Activated CD4-positive, alpha-beta T cell treated with anti-CD3 and anti-CD28 coated beads, Interleukin-2, amount 50 U/mL, for 16 hours (primary cell): ENCODE results near the gene HIVEP2.
A peak's percentile ranks its signal among the peaks of the same experiment; 100 is the strongest.
"Not testable (repeated sequence)": the region's sequence is repeated elsewhere in the genome, so short reads cannot be mapped to it uniquely, and the experiment has no call there.

ENCODE experiments used
- DNase-seq: peaks from one replicate; pipeline ENCODE4 v3.0.0-alpha.2; 2020

Gene HIVEP2, protein sequence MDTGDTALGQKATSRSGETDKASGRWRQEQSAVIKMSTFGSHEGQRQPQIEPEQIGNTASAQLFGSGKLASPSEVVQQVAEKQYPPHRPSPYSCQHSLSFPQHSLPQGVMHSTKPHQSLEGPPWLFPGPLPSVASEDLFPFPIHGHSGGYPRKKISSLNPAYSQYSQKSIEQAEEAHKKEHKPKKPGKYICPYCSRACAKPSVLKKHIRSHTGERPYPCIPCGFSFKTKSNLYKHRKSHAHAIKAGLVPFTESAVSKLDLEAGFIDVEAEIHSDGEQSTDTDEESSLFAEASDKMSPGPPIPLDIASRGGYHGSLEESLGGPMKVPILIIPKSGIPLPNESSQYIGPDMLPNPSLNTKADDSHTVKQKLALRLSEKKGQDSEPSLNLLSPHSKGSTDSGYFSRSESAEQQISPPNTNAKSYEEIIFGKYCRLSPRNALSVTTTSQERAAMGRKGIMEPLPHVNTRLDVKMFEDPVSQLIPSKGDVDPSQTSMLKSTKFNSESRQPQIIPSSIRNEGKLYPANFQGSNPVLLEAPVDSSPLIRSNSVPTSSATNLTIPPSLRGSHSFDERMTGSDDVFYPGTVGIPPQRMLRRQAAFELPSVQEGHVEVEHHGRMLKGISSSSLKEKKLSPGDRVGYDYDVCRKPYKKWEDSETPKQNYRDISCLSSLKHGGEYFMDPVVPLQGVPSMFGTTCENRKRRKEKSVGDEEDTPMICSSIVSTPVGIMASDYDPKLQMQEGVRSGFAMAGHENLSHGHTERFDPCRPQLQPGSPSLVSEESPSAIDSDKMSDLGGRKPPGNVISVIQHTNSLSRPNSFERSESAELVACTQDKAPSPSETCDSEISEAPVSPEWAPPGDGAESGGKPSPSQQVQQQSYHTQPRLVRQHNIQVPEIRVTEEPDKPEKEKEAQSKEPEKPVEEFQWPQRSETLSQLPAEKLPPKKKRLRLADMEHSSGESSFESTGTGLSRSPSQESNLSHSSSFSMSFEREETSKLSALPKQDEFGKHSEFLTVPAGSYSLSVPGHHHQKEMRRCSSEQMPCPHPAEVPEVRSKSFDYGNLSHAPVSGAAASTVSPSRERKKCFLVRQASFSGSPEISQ (N-terminal part only)

DNA sequence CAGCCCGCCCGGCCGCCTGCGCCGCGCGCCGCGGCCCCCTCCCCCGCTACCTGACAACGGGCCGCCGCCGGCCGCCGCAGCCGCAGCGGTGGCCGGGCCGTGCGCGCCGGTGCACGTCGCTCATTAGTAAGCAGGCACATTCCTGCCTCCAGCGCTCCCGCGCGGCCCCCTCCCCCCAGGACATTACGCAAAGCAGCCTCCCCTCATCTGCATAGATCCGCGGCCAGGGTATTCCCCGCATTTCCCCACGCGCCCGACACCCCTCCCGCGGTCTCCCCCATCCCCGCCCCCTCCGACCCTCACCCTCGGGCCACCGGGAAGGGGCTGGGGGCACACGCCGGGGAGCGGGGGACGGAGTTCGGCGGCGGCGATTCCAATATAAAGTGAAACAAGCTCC is at the start of gene HIVEP2:
Gene HIVEP2, minus strand, starts transcription at position 128 of the 397 bp plus-strand sequence. CDS start 170,438 bp downstream, outside the sequence.
- peak; percentile 87 for DNase-seq

DNA sequence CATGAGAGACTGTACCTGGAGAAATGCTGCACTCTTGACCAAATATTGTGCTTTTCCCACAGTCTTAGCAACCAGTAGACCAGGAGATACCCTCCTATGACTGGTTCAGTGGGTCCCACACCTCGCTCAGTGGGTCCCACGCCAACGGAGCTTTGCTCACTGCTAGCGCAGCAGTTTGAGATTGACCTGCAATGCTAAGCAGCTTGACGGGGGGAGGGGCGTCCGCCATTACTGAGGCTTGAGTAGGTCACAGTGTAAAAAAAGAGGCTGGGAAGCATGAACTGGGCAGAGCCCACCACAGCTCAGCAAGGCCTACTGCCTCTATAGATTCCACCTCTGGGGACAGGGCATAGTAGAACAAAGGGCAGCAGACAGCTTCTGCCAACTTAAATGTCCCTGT is 49.0 kb upstream of the HIVEP2 start:
- no peak for DNase-seq

DNA sequence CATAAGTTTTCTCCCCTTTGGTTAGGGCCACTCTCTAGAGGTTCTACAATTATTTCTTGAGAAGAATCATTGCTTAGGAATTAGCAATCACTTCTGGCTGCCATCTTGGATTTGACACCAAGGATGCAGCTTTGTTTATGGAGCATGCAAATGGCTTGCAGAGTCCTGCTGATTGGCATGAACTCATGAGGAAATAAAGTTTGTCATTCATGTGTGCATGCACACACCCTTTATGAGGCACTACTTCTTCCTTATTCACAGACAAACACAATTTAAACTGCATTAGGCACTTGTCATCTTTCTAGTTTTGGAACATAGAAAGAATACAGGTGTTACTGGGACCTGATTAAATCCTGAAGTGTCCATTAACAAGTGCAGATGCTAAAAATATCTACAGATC is 42.5 kb upstream of the HIVEP2 start:
- DNase-seq: no peak

DNA sequence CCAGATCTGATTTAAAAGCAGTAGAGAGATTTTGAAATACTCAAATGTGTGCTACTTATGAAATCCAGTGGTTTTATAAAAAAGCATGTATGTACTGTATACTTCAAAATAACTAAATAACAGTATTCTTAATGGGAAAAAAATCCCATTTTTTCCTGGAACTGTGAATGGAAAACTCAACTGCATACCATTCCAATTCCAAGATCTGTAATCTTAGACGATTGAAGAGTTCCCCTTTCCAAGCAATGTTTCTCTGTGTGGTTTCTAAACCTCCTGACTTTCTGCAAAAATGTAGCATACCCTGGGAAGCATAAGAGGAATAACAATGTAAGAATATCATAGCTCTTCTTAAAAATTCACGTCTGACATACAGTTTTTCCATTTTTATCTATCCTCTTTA is 40.3 kb upstream of the HIVEP2 start:
- no peak for DNase-seq

DNA sequence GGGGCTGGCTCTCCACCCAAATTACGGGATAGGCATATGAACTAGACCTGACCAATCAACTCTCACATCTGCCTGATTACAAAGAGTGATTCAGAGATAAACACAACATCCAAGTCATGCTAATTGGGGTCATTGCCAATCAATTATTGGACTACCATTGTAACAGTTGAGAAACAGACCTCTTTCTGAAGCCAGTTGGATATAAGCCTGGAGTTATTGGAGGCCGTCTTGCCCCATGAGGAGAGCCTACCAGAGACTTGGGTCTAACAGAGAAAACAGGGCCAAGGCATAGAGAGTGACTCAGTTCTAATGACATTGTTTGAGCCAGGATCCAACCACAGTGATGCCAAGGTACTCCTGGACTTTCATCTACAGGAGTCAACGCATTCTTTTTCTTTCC is 39.4 kb upstream of the HIVEP2 start:
- no peak for DNase-seq

DNA sequence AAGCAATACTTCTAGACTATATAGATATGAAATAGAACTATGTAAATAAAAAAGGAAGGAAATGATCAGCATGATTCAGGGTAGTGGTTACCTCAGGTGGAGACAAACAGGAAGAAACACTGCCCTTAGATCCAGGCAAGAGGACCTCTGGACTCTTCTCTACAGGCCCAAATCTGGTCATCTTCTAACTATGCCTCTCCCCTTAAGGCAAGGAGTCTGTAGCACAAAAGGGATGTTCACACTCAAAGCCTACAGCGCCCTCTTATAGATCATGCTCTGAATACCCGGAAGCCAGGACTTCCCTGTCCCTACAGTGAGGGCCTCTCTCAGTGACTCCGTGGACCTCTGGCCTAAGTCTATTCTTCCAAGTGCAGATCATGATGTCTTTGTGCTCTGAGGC is 30.4 kb upstream of the HIVEP2 start:
- no peak for DNase-seq

DNA sequence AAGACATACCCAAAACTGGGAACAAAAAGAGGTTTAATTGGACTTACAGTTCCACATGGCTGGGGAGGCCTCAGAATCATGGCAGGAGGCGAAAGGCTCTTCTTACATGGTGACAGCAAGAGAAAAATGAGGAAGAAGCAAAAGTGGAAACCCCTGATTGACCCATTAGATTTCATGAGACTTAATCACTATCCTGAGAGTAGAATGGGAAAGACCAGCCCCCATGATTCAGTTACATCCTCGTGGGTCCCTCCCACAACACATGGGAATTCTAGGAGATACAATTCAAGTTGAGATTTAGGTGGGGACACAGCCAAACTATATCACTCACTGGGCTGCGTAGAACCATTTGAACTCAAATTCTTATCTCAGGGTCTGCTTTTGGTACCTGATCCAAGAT is 26.0 kb upstream of the HIVEP2 start:
- DNase-seq: not testable (repeated sequence)

DNA sequence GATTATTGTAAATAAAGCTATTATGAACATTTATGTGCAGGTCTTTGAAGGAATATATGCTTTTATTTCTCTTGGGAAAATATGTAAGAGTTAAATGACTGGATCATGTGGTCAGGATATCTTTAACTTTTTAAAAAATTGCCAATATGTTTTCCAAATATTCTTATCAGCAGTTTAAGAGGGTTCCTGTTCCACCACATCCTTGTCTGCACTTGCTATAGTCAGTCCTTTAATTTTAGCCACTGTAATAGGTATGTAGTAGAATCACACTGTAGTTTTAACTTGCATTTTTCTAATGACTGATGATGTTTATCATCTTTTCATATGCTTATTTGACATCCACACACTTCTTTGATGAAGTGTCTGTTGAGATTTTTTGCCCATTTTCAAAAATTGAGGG is 23.6 kb upstream of the HIVEP2 start:
- no peak for DNase-seq

DNA sequence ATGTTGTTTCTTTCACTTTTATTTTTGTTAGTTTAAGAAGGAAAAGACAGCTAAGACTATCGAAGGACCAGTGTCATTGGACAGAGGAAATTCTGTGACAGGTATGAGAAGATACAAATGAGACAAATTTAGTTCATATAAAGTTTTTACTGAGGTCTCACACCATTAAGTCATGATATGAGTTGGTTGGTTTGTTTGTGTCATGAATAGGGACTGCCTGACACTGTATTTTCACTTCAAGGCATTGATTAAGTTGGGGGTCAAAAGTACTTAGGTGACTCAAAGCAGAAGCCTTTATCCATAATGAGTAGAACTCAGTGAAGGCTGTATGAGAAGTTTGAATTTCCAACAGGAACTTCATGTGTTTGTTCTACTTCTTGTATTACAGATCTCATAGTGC is 21.3 kb upstream of the HIVEP2 start:
- no peak for DNase-seq

DNA sequence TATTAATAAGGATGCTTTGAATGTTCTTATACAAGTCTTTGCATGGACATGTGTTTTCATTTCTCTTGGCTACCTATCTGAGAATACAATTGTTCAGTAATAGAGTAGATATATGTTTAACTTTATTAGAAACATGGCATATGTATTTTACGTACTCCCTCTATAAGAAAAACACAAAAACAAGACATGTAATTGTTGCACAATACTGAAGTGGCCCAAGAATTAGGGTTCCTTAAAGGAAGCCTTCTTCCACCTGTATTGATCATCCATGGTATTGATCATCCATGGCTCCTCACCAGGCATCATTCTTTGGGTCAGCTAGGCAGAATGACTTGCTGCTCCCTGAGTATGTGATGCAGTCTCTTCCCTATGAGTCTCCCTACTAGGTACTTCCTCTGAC is 20.2 kb upstream of the HIVEP2 start:
- no peak for DNase-seq

DNA sequence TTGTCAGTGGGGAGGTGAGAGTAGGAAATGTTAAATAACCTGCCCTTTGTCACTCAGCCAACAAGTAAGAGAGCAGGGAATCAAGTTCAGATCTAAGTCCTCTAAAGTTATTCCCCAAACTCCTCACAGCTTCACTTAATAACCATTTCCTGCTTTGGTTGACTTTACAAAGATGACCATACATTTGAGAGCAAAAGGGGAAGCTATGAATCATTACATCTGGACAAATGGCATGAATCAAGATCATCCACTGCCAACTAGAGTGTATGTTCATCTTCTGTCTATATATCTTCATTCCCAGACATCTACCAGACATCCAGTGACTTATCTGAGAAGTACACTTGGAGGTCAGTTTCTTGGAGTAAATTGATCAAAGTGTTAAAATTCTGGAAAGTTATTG is 15.1 kb upstream of the HIVEP2 start:
- DNase-seq: no peak

DNA sequence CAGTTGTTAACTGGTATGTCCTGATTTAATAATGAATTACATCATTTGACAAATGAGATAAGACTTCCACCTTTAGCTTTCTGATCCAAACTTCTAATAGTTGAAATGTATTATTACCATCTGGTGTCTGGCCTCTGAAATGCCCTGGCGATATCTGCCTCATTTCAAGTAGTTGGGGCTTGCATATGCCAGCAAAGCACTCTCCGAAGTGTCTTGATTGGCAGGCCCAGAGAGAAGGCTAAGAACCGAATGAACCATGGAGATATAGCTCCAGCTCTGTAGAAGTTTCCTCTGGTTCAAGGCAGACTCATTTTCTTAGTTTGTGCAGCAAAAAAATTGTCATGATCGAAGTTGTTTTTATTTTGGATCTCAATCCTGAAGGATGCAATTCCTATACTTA is 13.4 kb upstream of the HIVEP2 start:
- no peak for DNase-seq

DNA sequence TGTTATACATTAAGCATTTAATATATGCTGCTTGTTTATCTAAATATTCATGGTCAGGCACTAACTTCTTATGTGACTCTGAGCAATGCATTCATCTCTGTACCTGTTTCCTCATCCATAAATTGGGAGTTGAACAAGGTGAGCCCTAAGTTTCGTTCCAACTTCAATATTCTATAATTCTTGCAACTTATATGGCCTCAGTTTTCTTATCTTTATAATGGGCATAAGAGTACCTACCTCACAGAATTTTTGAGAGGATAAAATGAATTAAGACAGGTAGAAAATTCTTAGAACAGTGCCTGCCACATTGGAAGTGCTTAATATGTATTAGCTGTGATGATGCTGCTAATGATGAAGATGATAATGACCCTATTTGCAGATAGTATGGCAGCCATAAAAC is 11.8 kb upstream of the HIVEP2 start:
- DNase-seq: no peak

DNA sequence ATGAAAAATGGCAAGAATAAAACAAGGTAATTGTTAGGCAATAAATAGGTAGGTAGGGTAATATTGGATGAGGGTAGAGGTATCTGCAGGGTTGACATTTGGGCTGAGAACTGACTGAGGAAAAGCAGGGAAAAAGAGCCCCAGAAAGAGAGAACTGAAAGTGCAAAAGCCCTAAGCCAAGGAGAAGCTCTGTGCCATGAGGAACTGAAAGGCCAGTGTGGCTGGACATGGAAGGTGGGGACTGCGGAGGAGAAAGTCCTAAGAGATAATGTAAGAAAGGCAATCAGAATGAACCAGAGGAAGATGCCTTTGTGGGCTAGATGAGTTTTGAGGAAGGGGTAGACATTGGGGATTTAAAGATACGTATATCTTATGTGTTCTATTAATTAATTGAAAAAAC is 9.9 kb upstream of the HIVEP2 start:
- DNase-seq: no peak

DNA sequence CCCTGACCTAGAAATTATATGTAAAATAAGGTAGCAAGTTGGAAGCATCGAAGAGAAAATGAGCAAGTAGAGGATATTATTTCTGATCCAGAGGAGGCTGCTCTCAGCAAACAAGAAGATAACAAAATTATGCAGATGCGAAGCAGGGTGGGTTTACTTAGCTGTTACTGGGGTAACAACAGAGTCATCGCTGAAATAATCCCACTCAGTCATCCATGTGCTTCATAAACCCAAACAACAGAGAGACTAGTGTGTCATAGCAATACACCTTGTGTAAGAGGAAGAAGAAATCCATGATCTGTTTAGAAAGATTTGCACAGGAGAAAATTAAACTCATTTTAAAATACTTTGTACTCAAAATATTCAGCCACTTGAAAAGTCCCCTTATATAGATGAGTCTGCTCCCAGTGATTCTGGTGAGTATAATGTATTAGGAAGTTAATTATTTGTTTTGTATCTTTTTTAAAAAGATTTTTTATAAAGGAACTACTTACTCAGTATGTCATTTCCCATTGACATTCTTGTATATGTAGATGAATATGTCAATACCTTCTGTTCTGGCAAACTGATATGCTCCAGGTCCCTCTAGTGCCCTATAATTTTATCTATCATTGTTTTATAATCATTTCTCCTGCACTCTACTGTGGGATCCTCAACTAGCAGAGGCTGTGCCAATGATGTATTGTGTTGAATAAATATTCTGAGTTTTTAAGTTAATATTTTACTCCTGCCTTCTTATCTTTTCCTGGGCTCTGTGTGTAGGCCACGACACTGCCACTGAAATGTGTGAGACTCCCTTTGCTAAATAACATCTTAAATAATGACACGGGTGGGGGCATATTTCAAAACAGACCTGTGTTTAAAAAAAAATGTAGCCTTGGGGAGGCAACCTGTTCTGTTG is 8.6 kb upstream of the HIVEP2 start:
- DNase-seq: no peak

DNA sequence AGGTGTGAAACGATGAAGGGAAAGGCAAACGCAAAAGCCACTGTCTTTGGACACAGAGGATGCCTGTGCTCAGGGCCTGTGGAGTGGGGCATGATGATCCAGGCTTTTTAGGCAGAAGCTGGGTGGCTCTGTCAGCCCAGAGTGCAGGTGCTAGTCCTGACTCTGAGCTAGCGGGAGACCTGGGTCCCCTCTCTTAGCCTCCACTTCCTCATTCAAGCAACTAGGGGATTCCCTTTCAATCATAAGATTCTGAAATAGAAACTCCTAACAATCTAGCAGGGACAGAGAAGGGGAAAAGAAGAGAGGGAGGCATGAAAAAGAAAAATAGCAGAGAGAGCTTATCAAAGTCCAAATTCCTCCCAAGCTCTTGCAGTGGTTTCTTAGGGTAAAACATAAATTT is 7.6 kb upstream of the HIVEP2 start:
- no peak for DNase-seq

DNA sequence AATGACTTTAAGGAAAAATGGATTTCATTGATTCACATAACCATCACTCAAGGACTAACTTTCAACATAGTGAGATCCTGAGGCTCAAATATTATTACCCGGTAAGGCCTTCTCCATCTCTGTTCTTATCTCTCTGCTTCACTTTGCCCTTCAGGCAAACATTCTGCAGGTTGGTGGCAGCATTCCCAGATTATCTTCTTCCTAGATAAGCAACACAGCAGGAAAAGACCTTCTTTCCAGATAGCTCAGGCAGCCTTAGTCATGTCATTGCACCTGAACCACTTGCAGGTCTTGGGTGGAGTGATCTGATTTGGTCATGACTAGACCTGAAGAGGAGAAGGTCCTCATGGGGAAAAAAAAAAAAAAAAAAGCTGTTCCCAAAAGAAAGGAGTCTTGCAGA is 5.3 kb upstream of the HIVEP2 start:
- no peak for DNase-seq

DNA sequence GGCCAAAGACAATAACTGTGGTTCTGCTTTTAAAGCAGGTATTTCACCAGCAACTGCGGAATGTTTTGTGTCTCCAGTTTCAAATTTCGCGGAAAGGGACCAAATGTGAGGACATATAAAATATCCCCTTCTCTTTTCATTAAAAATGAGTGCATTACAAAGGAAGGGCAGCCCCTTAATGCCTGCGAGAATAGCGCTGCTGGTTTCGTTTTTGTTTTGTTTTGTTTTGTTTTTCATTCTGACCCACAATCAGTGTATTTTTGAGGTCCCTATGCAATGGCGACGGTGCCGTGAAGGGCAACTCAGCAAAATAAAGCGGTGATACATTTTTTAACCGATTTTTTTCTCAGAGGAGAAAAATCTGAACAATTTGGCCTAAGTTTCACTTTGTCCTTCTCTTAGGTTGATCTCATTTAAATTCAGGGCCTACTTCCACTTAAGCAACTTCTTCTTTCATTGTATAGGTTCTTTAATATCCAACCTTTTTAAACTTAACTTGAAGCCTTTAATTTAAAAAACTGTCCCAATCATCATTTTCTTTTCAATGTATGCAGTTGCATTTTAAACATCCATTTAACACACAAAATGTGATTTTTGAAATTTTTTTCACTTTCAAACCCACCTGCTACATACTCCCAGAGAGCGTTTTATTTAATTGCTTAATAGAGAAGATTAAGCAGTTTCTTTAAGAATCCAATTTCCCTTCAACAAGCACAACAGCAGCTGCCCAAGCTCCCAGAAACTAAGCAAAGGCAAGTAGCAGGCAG is 2.9 kb upstream of the HIVEP2 start:
- peak; percentile 69 for DNase-seq

DNA sequence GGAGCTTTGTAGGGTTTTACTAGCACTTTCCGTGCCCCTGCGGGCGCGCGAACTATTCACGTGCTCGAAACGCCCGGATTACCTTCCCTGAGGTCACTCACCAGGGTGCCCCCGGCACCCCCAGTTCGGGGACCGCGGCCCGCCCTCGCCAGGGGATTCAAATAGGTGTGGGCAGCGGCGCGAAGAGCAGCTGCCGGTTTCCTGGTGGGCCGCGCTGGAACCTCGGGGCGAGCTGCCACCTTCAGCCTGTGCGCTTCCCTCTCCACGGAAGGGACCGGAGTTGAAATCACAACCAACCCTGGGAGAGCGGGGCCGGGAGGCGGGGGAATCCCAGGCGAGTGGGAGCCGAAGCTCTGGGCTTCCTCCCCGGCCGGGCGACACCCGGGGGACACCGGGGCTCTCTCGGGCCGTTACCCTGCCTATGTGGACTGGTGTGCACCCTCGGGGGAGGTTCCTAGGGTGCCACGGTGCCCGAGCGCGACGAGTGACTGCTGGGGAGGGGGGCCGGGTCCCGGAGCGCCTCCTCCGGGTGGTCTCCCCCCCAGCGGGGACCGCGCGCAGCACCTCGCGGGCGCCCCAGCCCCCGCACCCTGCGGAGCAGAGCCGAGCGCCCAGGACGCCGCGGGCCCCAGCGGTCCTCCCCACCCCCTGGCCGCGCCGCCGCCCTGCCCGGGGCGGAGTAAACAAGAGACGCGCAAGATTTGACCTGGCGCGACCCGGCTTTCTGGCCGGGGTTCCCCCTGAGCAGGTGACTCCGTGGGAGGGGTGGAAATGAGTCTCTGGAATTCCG is 2.1 kb upstream of the HIVEP2 start:
- DNase-seq: peak; percentile 77

DNA sequence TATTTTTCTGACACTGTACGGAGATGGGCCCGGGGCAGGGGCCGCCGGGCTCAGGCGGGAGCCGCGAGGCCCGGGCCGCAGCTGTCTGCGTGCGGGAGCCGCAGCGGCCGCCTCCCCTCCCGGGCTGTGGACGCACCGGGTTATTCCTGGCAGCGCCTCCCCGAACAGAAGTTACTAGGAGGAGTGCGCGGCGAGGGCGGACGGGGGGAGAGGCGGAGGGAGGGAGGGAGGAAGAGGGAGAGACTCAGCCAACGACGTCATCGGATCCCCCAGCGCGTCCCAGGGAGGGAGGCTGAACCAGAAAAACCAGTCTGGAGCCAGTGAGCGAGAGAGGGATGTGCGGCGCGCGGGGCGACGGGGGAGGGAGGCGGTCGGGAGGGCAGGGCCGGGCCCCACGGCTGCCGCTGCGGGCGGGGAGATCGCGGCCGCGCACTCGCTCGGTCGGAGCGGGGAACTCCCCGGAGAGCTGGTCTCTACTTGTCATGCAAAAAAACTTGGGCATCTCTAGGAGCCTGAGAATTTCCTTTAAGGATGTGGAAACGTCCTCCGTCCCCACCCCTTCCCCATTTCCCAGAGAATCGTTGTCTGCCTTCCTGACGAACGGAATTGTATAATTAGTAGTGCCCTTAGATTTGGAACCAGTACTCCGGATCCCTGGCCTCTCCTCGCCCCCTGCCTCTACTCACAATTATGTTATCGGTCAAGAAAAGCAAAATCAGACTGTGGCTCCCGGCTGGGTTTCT is 1.4 kb upstream of the HIVEP2 start:
- peak; percentile 93 for DNase-seq
